ENCODE results near the gene SELENOV.

The SELENOV gene

GRCh38 chr19:39563408-39563807, 48.5 kb downstream of the SELENOV start:
- peaks cover 14% of the 10 kb centered on the region for H3K4me1 ChIP-seq (ENCODE audit: control insufficient read depth, insufficient read depth, low read length)
- no peak overlapping the region for H3K27ac ChIP-seq (ENCODE audit: extremely low read depth, low read depth, low read length)
- ChIA-PET CTCF (interaction anchor here (1.6 kb wide), 1 partner anchor 109 kb away, joined by 7 read pairs; no protein-coding TSS in a partner anchor), POLR2A (no interaction called here)
- H3K4me3 ChIP-seq (ENCODE audit: low read depth, low read length) = no peak overlapping the region
- TF ChIP-seq ZNF837 (tag by site-specific recombination; IDR thresholded peaks at IDR 0.05) (no peak), ZNF26 (tag by site-specific recombination; IDR thresholded peaks at IDR 0.05) (no peak), BCL11A (tag by site-specific recombination; IDR thresholded peaks at IDR 0.05; ENCODE audit: low read depth) (no peak), MEIS1 (CRISPR knock-in tag; IDR thresholded peaks at IDR 0.05; ENCODE audit: borderline replicate concordance) (no peak), ZNF157 (tag by site-specific recombination; IDR thresholded peaks at IDR 0.05) (no peak), ZNF112 (tag by site-specific recombination; IDR thresholded peaks at IDR 0.05) (no peak), ZBTB21 (tag by site-specific recombination; IDR thresholded peaks at IDR 0.05) (no peak), ZBTB48 (tag by site-specific recombination; IDR thresholded peaks at IDR 0.05) (no peak), HOXC10 (CRISPR knock-in tag; IDR thresholded peaks at IDR 0.05) (no peak), SCRT2 (tag by site-specific recombination; IDR thresholded peaks at IDR 0.05) (no peak), ZNF433 (tag by site-specific recombination; IDR thresholded peaks at IDR 0.05; ENCODE audit: low read depth) (no peak)
- TF ChIP-seq, protein P1, sequence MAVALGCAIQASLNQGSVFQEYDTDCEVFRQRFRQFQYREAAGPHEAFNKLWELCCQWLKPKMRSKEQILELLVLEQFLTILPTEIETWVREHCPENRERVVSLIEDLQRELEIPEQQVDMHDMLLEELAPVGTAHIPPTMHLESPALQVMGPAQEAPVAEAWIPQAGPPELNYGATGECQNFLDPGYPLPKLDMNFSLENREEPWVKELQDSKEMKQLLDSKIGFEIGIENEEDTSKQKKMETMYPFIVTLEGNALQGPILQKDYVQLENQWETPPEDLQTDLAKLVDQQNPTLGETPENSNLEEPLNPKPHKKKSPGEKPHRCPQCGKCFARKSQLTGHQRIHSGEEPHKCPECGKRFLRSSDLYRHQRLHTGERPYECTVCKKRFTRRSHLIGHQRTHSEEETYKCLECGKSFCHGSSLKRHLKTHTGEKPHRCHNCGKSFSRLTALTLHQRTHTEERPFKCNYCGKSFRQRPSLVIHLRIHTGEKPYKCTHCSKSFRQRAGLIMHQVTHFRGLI (tag by site-specific recombination; IDR thresholded peaks at IDR 0.05) = no peak
- TF ChIP-seq, protein P2, sequence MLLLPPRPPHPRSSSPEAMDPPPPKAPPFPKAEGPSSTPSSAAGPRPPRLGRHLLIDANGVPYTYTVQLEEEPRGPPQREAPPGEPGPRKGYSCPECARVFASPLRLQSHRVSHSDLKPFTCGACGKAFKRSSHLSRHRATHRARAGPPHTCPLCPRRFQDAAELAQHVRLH (tag by site-specific recombination; IDR thresholded peaks at IDR 0.05) = no peak
- H3K36me3 ChIP-seq (ENCODE audit: control insufficient read depth in 2 of 2, insufficient read depth in 1 of 2, low read length in 2 of 2) = no peaks in the 10 kb centered on the region
- H3K9me3 ChIP-seq (ENCODE audit: control insufficient read depth, insufficient read depth, low read depth, low read length) = peaks cover 2% of the 10 kb centered on the region

DNA sequence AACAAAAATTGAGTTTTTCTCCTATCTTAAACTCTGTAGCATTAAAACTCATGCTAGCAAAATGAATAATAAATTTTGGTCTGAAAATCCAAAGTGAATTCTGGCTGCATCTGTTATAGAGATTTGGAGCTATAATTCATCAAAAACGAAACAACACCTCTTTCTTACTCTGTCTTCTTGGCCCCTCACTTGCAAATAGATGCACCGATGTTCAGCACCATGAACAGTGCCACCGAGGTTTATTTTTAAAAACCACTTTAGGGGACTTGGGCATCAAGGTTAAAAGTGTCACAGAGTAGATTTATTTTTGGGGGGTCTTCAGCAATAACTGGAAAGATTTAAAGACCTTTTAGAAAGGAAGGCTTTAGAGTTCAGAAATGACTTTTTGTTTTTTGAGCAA, 51.1 kb downstream of the SELENOV start:
- Histone ChIP-seq H3K4me3 (ENCODE audit: low read depth, low read length) (no peak overlapping the region), H3K27ac (ENCODE audit: extremely low read depth, low read depth, low read length) (no peak overlapping the region), H3K9me3 (ENCODE audit: control insufficient read depth, insufficient read depth, low read depth, low read length) (no peaks in the 10 kb centered on the region; the same call in none of the 2 replicates), H3K36me3 (ENCODE audit: control insufficient read depth in 2 of 2, insufficient read depth in 1 of 2, low read length in 2 of 2) (no peaks in the 10 kb centered on the region), H3K4me1 (ENCODE audit: control insufficient read depth, insufficient read depth, low read length) (peaks cover 16% of the 10 kb centered on the region)
- TF ChIP-seq, protein P3, sequence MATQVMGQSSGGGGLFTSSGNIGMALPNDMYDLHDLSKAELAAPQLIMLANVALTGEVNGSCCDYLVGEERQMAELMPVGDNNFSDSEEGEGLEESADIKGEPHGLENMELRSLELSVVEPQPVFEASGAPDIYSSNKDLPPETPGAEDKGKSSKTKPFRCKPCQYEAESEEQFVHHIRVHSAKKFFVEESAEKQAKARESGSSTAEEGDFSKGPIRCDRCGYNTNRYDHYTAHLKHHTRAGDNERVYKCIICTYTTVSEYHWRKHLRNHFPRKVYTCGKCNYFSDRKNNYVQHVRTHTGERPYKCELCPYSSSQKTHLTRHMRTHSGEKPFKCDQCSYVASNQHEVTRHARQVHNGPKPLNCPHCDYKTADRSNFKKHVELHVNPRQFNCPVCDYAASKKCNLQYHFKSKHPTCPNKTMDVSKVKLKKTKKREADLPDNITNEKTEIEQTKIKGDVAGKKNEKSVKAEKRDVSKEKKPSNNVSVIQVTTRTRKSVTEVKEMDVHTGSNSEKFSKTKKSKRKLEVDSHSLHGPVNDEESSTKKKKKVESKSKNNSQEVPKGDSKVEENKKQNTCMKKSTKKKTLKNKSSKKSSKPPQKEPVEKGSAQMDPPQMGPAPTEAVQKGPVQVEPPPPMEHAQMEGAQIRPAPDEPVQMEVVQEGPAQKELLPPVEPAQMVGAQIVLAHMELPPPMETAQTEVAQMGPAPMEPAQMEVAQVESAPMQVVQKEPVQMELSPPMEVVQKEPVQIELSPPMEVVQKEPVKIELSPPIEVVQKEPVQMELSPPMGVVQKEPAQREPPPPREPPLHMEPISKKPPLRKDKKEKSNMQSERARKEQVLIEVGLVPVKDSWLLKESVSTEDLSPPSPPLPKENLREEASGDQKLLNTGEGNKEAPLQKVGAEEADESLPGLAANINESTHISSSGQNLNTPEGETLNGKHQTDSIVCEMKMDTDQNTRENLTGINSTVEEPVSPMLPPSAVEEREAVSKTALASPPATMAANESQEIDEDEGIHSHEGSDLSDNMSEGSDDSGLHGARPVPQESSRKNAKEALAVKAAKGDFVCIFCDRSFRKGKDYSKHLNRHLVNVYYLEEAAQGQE (tag by site-specific recombination; IDR thresholded peaks at IDR 0.05) = peak; percentile 92
- TF ChIP-seq ZNF221 (tag by site-specific recombination; IDR thresholded peaks at IDR 0.05; ENCODE audit: borderline replicate concordance) = no peak
- POLR2A ChIA-PET = no interaction called here
- CTCF ChIA-PET = interaction anchor here (0.7 to 1.1 kb wide), 2 partner anchors 14 to 107 kb away, joined by 3 to 14 read pairs; no protein-coding TSS in a partner anchor

DNA sequence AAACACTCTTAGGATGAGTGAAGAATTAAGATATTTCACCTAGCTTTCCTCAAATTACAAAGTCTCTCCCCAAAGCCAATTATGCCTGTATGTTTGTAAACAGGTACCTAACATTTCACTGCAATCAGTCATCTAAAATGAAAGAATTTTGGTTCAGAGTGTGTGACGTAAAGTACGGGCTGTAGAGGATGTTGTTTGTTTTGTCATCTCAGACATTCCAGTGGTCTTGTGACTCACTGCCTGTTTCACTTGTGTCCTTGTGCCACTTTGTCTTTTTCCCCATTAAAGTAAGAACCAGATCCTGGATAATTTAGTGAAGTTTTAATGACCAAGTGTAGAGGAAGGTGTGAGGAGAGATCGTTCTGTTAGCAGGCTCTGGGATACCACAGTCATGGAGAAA, 53.7 kb downstream of the SELENOV start:
- Histone ChIP-seq H3K9me3 (ENCODE audit: control insufficient read depth, insufficient read depth, low read depth, low read length) (no peaks in the 10 kb centered on the region; the same call in none of the 2 replicates), H3K4me3 (ENCODE audit: low read depth, low read length) (no peak overlapping the region), H3K4me1 (ENCODE audit: control insufficient read depth, insufficient read depth, low read length) (0 out of 2 replicates have a peak, but pooled peaks cover 4% of the 10 kb centered on the region), H3K36me3 (ENCODE audit: control insufficient read depth in 2 of 2, insufficient read depth in 1 of 2, low read length in 2 of 2) (no peaks in the 10 kb centered on the region), H3K27ac (ENCODE audit: extremely low read depth, low read depth, low read length) (no peak overlapping the region)
- ChIA-PET CTCF (interaction anchor here (0.5 to 0.6 kb wide), 2 partner anchors 128 to 153 kb away, joined by 3 to 4 read pairs; no protein-coding TSS in a partner anchor), POLR2A (no interaction called here)
- peak; percentile 89 for TF ChIP-seq ZBTB21 (tag by site-specific recombination; IDR thresholded peaks at IDR 0.05)
- TF ChIP-seq ZNF366 (tag by site-specific recombination; conservative IDR thresholded peaks at IDR 0.05) = 0 out of 2 replicates have a peak, but pooled peaks have one; percentile 13
- 0 out of 2 replicates have a peak, but pooled peaks have one; percentile 13 for TF ChIP-seq PRDM1 (tag by site-specific recombination; IDR thresholded peaks at IDR 0.05)
- TF ChIP-seq FEZF1 (tag by site-specific recombination; IDR thresholded peaks at IDR 0.05) = no peak
- peak; percentile 70 for TF ChIP-seq ZNF629 (tag by site-specific recombination; IDR thresholded peaks at IDR 0.05)
